Activated naive CD8-positive, alpha-beta T cell treated with anti-CD3 and anti-CD28 coated beads, Interleukin-2, amount 50 U/mL, for 16 hours (primary cell): Measurements from ENCODE around the gene ARID4B.
"Not testable (repeated sequence)": the region's sequence is repeated elsewhere in the genome, so short reads cannot be mapped to it uniquely, and the experiment has no call there.

Experiments used
- DNase-seq: peaks from one replicate; pipeline ENCODE4 v3.0.0-alpha.2; 2020; ENCODE audit warnings: low read depth, low spot score

The ARID4B gene

DNA sequence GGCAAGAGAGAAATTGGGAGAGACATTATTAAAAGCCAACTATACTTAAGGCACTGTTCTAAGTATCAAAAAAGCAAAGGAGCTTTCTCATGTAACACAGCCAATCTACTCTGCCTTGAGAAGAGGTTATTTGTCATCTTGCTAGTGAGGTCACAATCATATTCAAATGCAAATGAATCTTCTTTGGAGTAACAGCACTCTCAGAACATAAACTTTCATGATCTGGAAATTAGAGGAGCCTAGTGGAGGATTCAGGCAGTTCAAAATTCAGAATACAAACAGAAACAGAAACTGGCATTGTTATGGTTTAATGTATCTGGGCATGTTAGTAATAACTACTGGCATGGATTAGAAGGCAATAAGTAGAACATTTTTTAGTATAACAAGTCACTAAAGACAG, 57.4 kb downstream of the ARID4B start:
- no peak for DNase-seq

GRCh38 chr1:235269990-235270389, 58.0 kb downstream of the ARID4B start:
- DNase-seq = not testable (repeated sequence)

- no peak for DNase-seq
Measured at GRCh38 chr1:235268379-235269125, 59.4 kb downstream of the ARID4B start.

GRCh38 chr1:235266967-235267366, 61.0 kb downstream of the ARID4B start:
- no peak for DNase-seq

GRCh38 chr1:235266325-235266724, 61.7 kb downstream of the ARID4B start:
- no peak for DNase-seq

GRCh38 chr1:235265900-235266299, 62.1 kb downstream of the ARID4B start:
- DNase-seq = no peak

DNA sequence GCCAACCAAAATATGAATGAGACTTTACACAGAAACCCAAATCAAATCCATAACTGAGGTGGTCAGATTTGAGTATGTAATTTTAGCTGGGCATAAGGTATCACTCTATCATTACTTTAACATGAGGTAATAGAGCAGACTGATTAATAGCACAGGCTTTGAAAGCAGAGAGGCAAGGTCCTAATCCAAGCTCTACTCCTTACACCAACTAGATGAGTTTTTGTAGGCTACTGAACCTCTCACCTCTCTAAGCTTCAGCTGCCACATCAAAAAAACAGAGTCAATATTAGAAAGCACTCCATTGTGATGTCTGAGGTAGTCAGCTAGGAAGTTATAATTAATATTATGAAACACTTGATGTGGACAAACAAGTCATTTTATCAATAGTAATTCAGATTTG, 63.7 kb downstream of the ARID4B start:
- DNase-seq = no peak

- DNase-seq = no peak
Measured at GRCh38 chr1:235262539-235262938, 65.4 kb downstream of the ARID4B start.

- no peak for DNase-seq
Measured at GRCh38 chr1:235261243-235261642, 66.7 kb downstream of the ARID4B start.

- no peak for DNase-seq
Measured at GRCh38 chr1:235259133-235259778, 68.7 kb downstream of the ARID4B start.

DNA sequence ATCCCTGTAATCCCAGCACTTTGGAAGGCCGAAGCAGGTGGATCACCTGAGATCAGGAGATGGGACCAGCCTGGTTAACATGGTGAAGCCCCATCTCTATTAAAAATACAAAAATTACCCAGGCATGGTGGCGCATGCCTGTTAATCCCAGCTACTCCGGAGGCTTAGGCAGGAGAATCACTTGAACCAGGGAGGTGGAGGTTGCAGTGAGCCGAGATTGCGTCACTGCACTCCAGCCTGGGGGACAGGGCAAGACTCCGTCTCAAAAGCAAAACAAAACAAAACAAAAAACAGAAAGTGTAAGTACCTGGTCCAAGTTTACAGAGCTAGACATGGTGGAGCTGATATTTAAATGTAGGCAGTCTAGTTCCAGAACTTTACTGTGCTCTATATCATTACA, 69.9 kb downstream of the ARID4B start:
- DNase-seq = not testable (repeated sequence)

- DNase-seq = no peak
Measured at GRCh38 chr1:235254721-235255120, 73.3 kb downstream of the ARID4B start.

DNA sequence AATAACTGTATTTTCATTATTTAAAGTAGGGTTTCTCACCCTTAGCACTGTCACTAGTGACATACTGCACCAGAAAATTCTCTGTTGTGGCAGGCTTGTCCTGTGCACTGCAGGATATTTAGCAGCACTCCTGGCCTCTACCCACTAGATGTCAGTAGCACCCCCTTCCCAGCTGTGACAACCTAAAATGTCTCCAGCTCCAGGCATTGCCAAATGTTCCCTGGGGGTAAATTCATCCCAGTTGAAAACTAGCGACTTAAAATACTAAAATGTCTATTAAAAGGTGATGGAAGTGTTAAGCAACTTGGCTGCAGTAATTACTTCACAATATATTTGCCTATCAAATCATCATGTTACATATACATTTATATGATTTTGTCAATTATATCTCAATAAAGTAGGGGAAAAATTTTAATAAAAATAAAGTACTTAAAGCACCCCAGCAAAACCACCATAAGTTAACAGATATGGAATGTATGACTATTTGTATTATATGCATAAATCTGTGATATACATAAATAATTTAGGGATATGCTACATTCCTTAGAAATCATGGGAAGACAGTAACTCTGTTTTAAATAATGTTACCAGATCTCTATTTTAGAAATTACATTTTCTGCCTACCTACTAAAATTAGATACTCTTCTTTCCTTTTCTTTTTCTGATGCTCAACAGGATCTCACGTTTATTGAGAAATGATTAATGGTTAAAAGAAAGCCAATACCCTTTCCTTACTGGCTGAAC, 74.6 kb downstream of the ARID4B start:
- DNase-seq = peak; percentile 27

DNA sequence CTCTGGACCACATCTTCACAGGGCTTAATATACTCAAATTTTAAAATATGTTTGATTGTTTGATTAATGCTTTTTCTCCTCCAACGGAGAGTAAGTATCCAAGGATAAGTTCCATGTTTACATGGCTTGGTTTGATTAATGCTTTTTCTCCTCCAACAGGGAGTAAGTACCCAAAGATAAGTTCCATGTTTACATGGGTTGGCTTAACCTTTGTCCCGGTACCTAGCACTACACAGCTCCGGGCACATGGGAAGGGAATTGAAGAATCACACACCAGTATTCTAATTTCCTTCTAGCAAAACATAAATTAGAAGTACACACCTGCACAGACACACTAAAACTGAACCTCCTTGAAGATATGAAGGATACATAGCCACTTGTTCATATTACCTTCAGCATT, 77.5 kb downstream of the ARID4B start:
- DNase-seq = no peak

GRCh38 chr1:235246022-235246948, 81.7 kb downstream of the ARID4B start:
- DNase-seq = no peak

- DNase-seq = no peak
Measured at GRCh38 chr1:235244974-235245592, 82.9 kb downstream of the ARID4B start.

- no peak for DNase-seq
Measured at GRCh38 chr1:235240960-235241359, 87.0 kb downstream of the ARID4B start.

- no peak for DNase-seq
Measured at GRCh38 chr1:235239851-235240250, 88.1 kb downstream of the ARID4B start.

DNA sequence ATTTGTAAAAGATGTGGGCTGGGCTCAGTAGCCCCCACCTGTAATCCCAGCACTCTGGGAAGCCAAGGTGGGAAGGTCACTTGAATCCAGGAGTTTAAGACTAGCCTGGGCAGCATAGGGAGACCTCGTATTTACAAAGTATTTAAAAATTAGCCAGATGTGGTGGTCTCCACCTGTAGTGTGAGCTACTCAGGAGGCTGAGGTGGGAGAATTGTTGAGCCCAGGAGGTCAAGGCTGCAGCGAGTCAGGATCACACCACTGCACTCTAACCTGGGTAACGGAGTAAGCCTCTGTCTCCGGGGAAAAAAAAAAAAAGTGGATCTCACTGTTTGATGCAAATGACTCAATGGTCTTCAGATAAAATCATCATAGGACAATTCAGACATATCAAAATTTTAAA, 89.4 kb downstream of the ARID4B start:
- DNase-seq = no peak

- no peak for DNase-seq
Measured at GRCh38 chr1:235236128-235236527, 91.9 kb downstream of the ARID4B start.

- no peak for DNase-seq
Measured at GRCh38 chr1:235229868-235230267, 98.1 kb downstream of the ARID4B start.
